Measurements from ENCODE around the gene GALC.
"Not testable (repeated sequence)": the region's sequence is repeated elsewhere in the genome, so short reads cannot be mapped to it uniquely, and the experiment has no call there.

GALC gene

GRCh38 chr14:88030892-88031291 is 37.9 kb upstream of the GALC start:
- TF ChIP-seq CTCF (IDR thresholded peaks at IDR 0.05; ENCODE audit: low read depth, low read length) = no peak

GRCh38 chr14:88030079-88030478 is 37.1 kb upstream of the GALC start:
- no peak overlapping the region for H3K4me3 ChIP-seq (ENCODE audit: low read depth, low read length)
- TF ChIP-seq CTCF (IDR thresholded peaks at IDR 0.05; ENCODE audit: low read depth, low read length) = no peak

More at GRCh38 chr14:88030892-88031291, 37.9 kb upstream of the GALC start:
- no peak overlapping the region for H3K4me3 ChIP-seq (ENCODE audit: low read depth, low read length)

- no peak for TF ChIP-seq CTCF (IDR thresholded peaks at IDR 0.05; ENCODE audit: low read depth, low read length)
- H3K4me3 ChIP-seq (ENCODE audit: low read depth, low read length) = no peak overlapping the region
These were observed 36.5 kb upstream of the GALC start for GRCh38 chr14:88029500-88029899.

GRCh38 chr14:88026890-88027289 is 33.9 kb upstream of the GALC start:
- no peak overlapping the region for H3K4me3 ChIP-seq (ENCODE audit: low read depth, low read length)
- TF ChIP-seq CTCF (IDR thresholded peaks at IDR 0.05; ENCODE audit: low read depth, low read length) = no peak

GRCh38 chr14:88025313-88025712 is 32.3 kb upstream of the GALC start:
- no peak for TF ChIP-seq CTCF (IDR thresholded peaks at IDR 0.05; ENCODE audit: low read depth, low read length)
- H3K4me3 ChIP-seq (ENCODE audit: low read depth, low read length) = no peak overlapping the region

GRCh38 chr14:88024252-88025086 is 31.5 kb upstream of the GALC start:
- not testable (repeated sequence) for H3K4me3 ChIP-seq (ENCODE audit: low read depth, low read length)

GRCh38 chr14:88023658-88024187 is 30.7 kb upstream of the GALC start:
- no peak for TF ChIP-seq CTCF (IDR thresholded peaks at IDR 0.05; ENCODE audit: low read depth, low read length)
- no peak overlapping the region for H3K4me3 ChIP-seq (ENCODE audit: low read depth, low read length)
